Trophoblast cell (in vitro differentiated cells and primary cell): ENCODE results near the gene FIGLA.

Source experiments
- DNase-seq, 2 donors: peaks; one replicate each; pipeline ENCODE4 v3.0.0-alpha.2; 2016
- H2AFZ ChIP-seq: 2 replicates; pipeline ENCODE4 v1.6.1; 2013; ENCODE audit warnings: low read length, moderate library complexity, mild to moderate bottlenecking; ENCODE audit not compliant: insufficient read depth, poor library complexity
- H2AK5ac ChIP-seq: 2 replicates; pipeline ENCODE4 v1.6.1; 2013; ENCODE audit warnings: mild to moderate bottlenecking, low read length
- H2BK120ac ChIP-seq: 2 replicates; pipeline ENCODE4 v1.6.1; 2013; ENCODE audit warnings: low read length, mild to moderate bottlenecking, moderate library complexity; ENCODE audit not compliant: insufficient read depth, poor library complexity
- H2BK12ac ChIP-seq: 2 replicates; pipeline ENCODE4 v1.6.1; 2013; ENCODE audit warnings: mild to moderate bottlenecking, low read length, moderate library complexity
- H2BK5ac ChIP-seq: 2 replicates; pipeline ENCODE4 v1.6.1; 2013; ENCODE audit warnings: low read length, low read depth, moderate library complexity, mild to moderate bottlenecking; ENCODE audit not compliant: poor library complexity
- H3K14ac ChIP-seq: 2 replicates; pipeline ENCODE4 v1.6.1; 2013; ENCODE audit warnings: mild to moderate bottlenecking, low read length
- H3K18ac ChIP-seq: 2 replicates; pipeline ENCODE4 v1.6.1; 2013; ENCODE audit warnings: mild to moderate bottlenecking, low read length
- H3K23ac ChIP-seq: 2 replicates; pipeline ENCODE4 v1.6.1; 2013; ENCODE audit warnings: low read length
- H3K27ac ChIP-seq: 2 replicates; pipeline ENCODE4 v1.5.1; 2013; ENCODE audit warnings: low read depth, mild to moderate bottlenecking, inconsistent platforms, low read length, moderate library complexity
- H3K27me3 ChIP-seq: 2 replicates; pipeline ENCODE4 v1.6.1; 2013; ENCODE audit warnings: inconsistent platforms, mild to moderate bottlenecking, low read length, moderate library complexity; ENCODE audit not compliant: insufficient read depth
- H3K36me3 ChIP-seq, 2 experiments: 1 replicate in 1 of 2; 2 replicates in 1 of 2; pipeline ENCODE4 v1.6.1; 2013; ENCODE audit warnings: low read length in 2 of 2, mild to moderate bottlenecking in 2 of 2, moderate library complexity in 1 of 2; ENCODE audit not compliant: insufficient read depth in 2 of 2, control insufficient read depth in 1 of 2
- H3K4ac ChIP-seq: 2 replicates; pipeline ENCODE4 v1.6.1; 2013; ENCODE audit warnings: low read depth, mild to moderate bottlenecking, low read length, moderate library complexity
- H3K4me1 ChIP-seq, 2 experiments: 1 replicate in 1 of 2; 2 replicates in 1 of 2; pipeline ENCODE4 v1.6.1; 2013; ENCODE audit warnings: low read length in 2 of 2, mild to moderate bottlenecking in 2 of 2, moderate library complexity in 1 of 2; ENCODE audit not compliant: insufficient read depth in 2 of 2, control insufficient read depth in 1 of 2
- H3K4me2 ChIP-seq: 2 replicates; pipeline ENCODE4 v1.6.1; 2013; ENCODE audit warnings: inconsistent platforms, mild to moderate bottlenecking, low read length, moderate library complexity
- H3K4me3 ChIP-seq: 2 replicates; pipeline ENCODE4 v1.5.1; 2013; ENCODE audit warnings: mild to moderate bottlenecking, low read depth, low read length, inconsistent platforms
- H3K79me1 ChIP-seq: one replicate; pipeline ENCODE4 v1.6.1; 2013; ENCODE audit warnings: low read length
- H3K79me2 ChIP-seq: 2 replicates; pipeline ENCODE4 v1.6.1; 2013; ENCODE audit warnings: low read length, mild to moderate bottlenecking; ENCODE audit not compliant: control insufficient read depth, insufficient read depth, poor library complexity
- H3K9ac ChIP-seq: 2 replicates; pipeline ENCODE4 v1.6.1; 2013; ENCODE audit warnings: mild to moderate bottlenecking, low read length
- H3K9me3 ChIP-seq: 2 replicates; pipeline ENCODE4 v1.6.1; 2013; ENCODE audit warnings: low read depth, mild to moderate bottlenecking, control low read depth, inconsistent platforms, low read length; ENCODE audit not compliant: insufficient read depth
- H4K12ac ChIP-seq: 2 replicates; pipeline ENCODE4 v1.6.1; 2013; ENCODE audit warnings: low read depth, mild to moderate bottlenecking, low read length, moderate library complexity
- H4K8ac ChIP-seq: 2 replicates; pipeline ENCODE4 v1.6.1; 2013; ENCODE audit warnings: low read depth, mild to moderate bottlenecking, low read length, moderate library complexity
- H4K91ac ChIP-seq: one replicate; pipeline ENCODE4 v1.6.1; 2013; ENCODE audit warnings: low read depth, mild to moderate bottlenecking, low read length, moderate library complexity
- WGBS: extraction: QIAGEN DNeasy Blood & Tissue Kit; methylation state at CpG from one replicate; pipeline ENCODE4 v1.1.7; 2013; ENCODE audit warnings: missing lambda C conversion rate; ENCODE audit not compliant: insufficient read length, insufficient coverage; ENCODE audit errors: extremely low coverage; 5-methylcytosine and 5-hydroxymethylcytosine counted together

The FIGLA gene

DNA sequence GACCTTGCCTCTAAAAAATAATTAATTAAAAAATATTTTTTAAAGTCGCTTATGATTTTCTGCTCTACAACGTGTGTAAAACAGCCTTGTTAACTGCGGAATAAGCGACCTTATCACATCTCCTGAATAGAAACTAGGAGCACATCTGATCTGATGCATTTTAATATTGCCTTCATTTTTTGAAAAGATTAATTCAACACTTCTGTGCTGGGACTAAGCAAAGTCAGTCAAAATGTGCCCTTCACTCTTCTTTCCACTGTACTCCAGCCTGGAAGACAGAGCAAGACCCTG lies 17.3 kb upstream of the FIGLA start:
- no CpG with 5 or more reads among the region's 4 CpGs for WGBS
- no peak overlapping the region for H3K23ac ChIP-seq
- no peak for DNase-seq
- no peaks in the 10 kb centered on the region for H3K79me2 ChIP-seq
- peaks cover 2% of the 10 kb centered on the region for H3K9me3 ChIP-seq
- no peak overlapping the region for H4K12ac ChIP-seq
- H3K4ac ChIP-seq: no peak overlapping the region
- no peak overlapping the region for H3K14ac ChIP-seq
- no peak overlapping the region for H3K18ac ChIP-seq
- no peak overlapping the region for H2AK5ac ChIP-seq
- H3K79me1 ChIP-seq: no peaks in the 10 kb centered on the region
- no peaks in the 10 kb centered on the region for H3K4me1 ChIP-seq
- no peaks in the 10 kb centered on the region for H3K36me3 ChIP-seq
- H3K9ac ChIP-seq: no peak overlapping the region
- no peak overlapping the region for H2BK5ac ChIP-seq
- no peak overlapping the region for H3K4me3 ChIP-seq
- no peak overlapping the region for H3K27ac ChIP-seq
- H3K4me2 ChIP-seq: no peak overlapping the region
- no peak overlapping the region for H4K91ac ChIP-seq
- no peak overlapping the region for H2BK120ac ChIP-seq
- no peak overlapping the region for H4K8ac ChIP-seq
- H2AFZ ChIP-seq: no peak overlapping the region
- no peaks in the 10 kb centered on the region for H3K27me3 ChIP-seq
- no peak overlapping the region for H2BK12ac ChIP-seq

DNA sequence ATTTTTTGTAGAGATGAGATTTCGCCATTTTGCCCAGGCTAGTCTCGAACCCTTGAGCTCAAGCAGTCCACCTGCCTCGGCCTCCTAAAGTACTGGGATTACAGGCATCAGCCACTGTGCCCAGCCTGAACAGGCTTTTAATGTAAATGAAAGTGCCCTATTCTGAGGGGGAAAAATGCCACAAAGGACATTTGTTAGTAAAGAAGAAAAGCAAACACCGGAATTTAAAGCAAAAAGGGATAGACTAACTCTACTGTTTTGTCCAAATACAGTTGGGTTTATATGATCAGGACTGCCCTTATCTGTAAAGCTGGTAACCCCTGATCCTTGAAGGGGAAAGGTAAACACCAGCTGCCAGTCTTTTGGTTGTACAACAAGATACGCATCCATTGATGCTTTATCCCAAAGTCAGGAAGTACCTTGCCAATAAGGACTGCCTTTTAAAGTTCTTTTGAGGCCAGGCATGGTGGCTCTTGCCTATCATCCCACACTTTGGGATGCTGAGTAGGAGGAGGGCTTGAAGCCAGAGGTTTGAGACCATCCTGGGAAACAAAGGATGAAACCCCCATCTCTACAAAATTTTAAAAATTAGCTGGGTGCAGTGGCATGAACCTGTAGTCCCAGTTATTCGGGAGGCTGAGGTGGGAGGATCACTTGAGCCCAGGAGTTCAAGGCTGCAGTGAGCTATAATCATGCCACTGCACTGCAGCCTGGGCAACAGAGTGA lies 16.8 kb upstream of the FIGLA start:
- no peak for DNase-seq
- Histone ChIP-seq H3K9me3 (peaks cover 2% of the 10 kb centered on the region), H3K9ac (no peak overlapping the region), H2BK5ac (no peak overlapping the region), H3K79me2 (no peaks in the 10 kb centered on the region), H3K27me3 (no peaks in the 10 kb centered on the region), H3K14ac (no peak overlapping the region), H3K23ac (no peak overlapping the region), H3K4ac (no peak overlapping the region), H2BK12ac (no peak overlapping the region), H3K4me3 (no peak overlapping the region), H4K12ac (no peak overlapping the region), H3K4me1 (no peaks in the 10 kb centered on the region), H2BK120ac (no peak overlapping the region), H3K27ac (no peak overlapping the region), H3K36me3 (no peaks in the 10 kb centered on the region), H4K91ac (no peak overlapping the region), H2AFZ (no peak overlapping the region), H3K79me1 (no peaks in the 10 kb centered on the region), H3K18ac (no peak overlapping the region), H2AK5ac (no peak overlapping the region), H4K8ac (no peak overlapping the region), H3K4me2 (no peak overlapping the region)
- no CpG with 5 or more reads among the region's 6 CpGs for WGBS

DNA sequence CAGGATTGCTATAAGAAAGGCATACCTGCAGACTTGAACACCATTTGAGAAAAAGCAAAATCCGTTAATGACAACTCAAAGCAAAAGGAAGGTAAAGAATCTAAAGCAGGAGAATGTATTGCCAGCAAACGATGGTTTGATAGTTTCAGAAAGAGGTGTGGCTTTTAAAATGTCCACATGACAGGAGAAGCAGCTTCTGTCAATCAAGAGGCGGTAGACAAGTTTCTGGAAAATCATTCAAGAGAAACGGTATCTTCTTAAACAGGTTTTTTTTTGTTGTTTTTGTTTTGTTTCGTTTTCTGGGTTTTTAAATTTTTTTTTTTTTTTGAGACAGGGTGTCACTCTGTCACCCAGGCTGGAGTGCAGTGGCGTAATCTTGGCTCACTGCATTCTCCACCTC lies 16.2 kb upstream of the FIGLA start:
- no peaks in the 10 kb centered on the region for H3K79me1 ChIP-seq
- H4K91ac ChIP-seq: no peak overlapping the region
- H3K27me3 ChIP-seq: no peaks in the 10 kb centered on the region
- H3K27ac ChIP-seq: no peak overlapping the region
- no peaks in the 10 kb centered on the region for H3K36me3 ChIP-seq
- no peak overlapping the region for H2BK12ac ChIP-seq
- no peak overlapping the region for H2AFZ ChIP-seq
- H3K18ac ChIP-seq: no peak overlapping the region
- H3K9ac ChIP-seq: no peak overlapping the region
- no peak overlapping the region for H2AK5ac ChIP-seq
- no peak overlapping the region for H2BK5ac ChIP-seq
- no peak overlapping the region for H3K14ac ChIP-seq
- no peak overlapping the region for H3K4me3 ChIP-seq
- H3K23ac ChIP-seq: no peak overlapping the region
- no peaks in the 10 kb centered on the region for H3K79me2 ChIP-seq
- no peak overlapping the region for H3K4ac ChIP-seq
- H3K9me3 ChIP-seq: peaks cover 2% of the 10 kb centered on the region
- no CpG with 5 or more reads among the region's 6 CpGs for WGBS
- no peak overlapping the region for H4K12ac ChIP-seq
- no peaks in the 10 kb centered on the region for H3K4me1 ChIP-seq
- no peak overlapping the region for H4K8ac ChIP-seq
- no peak overlapping the region for H2BK120ac ChIP-seq
- no peak overlapping the region for H3K4me2 ChIP-seq
- peak in 1 of 2 donors; percentile 5 for DNase-seq

DNA sequence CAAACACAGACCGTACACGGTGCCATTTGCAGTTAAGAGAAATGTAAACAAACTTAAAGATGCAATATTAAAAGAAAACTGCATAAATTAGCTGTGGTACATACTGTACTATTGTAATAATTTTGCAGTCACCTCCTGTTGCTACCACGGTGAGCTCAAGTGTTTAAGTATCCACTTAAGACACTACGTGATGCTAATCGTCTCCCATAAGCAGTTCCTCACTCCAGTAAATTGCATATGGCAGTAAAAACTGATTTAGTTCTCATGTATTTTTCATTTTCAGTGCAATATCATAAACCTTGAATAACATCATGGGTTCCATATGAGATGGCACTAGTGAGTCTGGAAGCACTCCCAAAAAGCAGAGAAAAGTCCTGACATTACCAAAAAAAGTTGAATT lies 15.6 kb upstream of the FIGLA start:
- H3K4me2 ChIP-seq: no peak overlapping the region
- no peak for DNase-seq
- no peaks in the 10 kb centered on the region for H3K79me2 ChIP-seq
- no peak overlapping the region for H2BK12ac ChIP-seq
- H3K14ac ChIP-seq: no peak overlapping the region
- no peak overlapping the region for H3K4ac ChIP-seq
- no peaks in the 10 kb centered on the region for H3K36me3 ChIP-seq
- no peaks in the 10 kb centered on the region for H3K4me1 ChIP-seq
- H2AK5ac ChIP-seq: no peak overlapping the region
- peaks cover 4% of the 10 kb centered on the region for H3K9me3 ChIP-seq
- no peak overlapping the region for H3K27ac ChIP-seq
- no peaks in the 10 kb centered on the region for H3K27me3 ChIP-seq
- H3K79me1 ChIP-seq: no peaks in the 10 kb centered on the region
- H2AFZ ChIP-seq: no peak overlapping the region
- H4K91ac ChIP-seq: no peak overlapping the region
- H3K9ac ChIP-seq: no peak overlapping the region
- no peak overlapping the region for H2BK120ac ChIP-seq
- no peak overlapping the region for H4K8ac ChIP-seq
- H3K4me3 ChIP-seq: no peak overlapping the region
- H4K12ac ChIP-seq: no peak overlapping the region
- H3K18ac ChIP-seq: no peak overlapping the region
- no CpG with 5 or more reads among the region's 5 CpGs for WGBS
- H3K23ac ChIP-seq: no peak overlapping the region
- no peak overlapping the region for H2BK5ac ChIP-seq
